IPS-NIHi7 (cell line): ENCODE data around the gene LIPT2.

Source experiments
- DNase-seq: peaks from one replicate; pipeline ENCODE4 v3.0.0; 2012; ENCODE audit warnings: mixed read lengths; ENCODE audit errors: extremely low spot score

Gene LIPT2

GRCh38 chr11:74504100-74504691, 10.7 kb upstream of the LIPT2 start:
- no peak for DNase-seq

GRCh38 chr11:74494916-74495315, 1.4 kb upstream of the LIPT2 start:
- no peak for DNase-seq

GRCh38 chr11:74493791-74494630, 487 bp upstream of the LIPT2 start:
- DNase-seq, result no peak

GRCh38 chr11:74492084-74492483, 1.4 kb downstream of the LIPT2 start:
- no peak for DNase-seq

- no peak for DNase-seq
Observed at GRCh38 chr11:74490941-74491340, 2.6 kb downstream of the LIPT2 start.

GRCh38 chr11:74487875-74488274, 5.6 kb downstream of the LIPT2 start:
- DNase-seq, result no peak

- no peak for DNase-seq
Observed at GRCh38 chr11:74485868-74486267, 7.7 kb downstream of the LIPT2 start.

GRCh38 chr11:74480688-74481417, 12.7 kb downstream of the LIPT2 start:
- DNase-seq, result no peak

- DNase-seq, result no peak
Observed at GRCh38 chr11:74479732-74480123, 13.8 kb downstream of the LIPT2 start.

- no peak for DNase-seq
Observed at GRCh38 chr11:74478877-74479731, 14.4 kb downstream of the LIPT2 start.

- no peak for DNase-seq
Observed at GRCh38 chr11:74476536-74476935, 17.0 kb downstream of the LIPT2 start.

GRCh38 chr11:74474316-74474715, 19.2 kb downstream of the LIPT2 start:
- DNase-seq, result no peak

- no peak for DNase-seq
Observed at GRCh38 chr11:74473382-74474173, 19.9 kb downstream of the LIPT2 start.

- DNase-seq, result no peak
Observed at GRCh38 chr11:74471668-74472429, 21.7 kb downstream of the LIPT2 start.

GRCh38 chr11:74471037-74471436, 22.5 kb downstream of the LIPT2 start:
- no peak for DNase-seq

- DNase-seq, result no peak
Observed at GRCh38 chr11:74470526-74470925, 23.0 kb downstream of the LIPT2 start.

- DNase-seq, result no peak
Observed at GRCh38 chr11:74468936-74469335, 24.6 kb downstream of the LIPT2 start.

- no peak for DNase-seq
Observed at GRCh38 chr11:74468521-74468920, 25.0 kb downstream of the LIPT2 start.

GRCh38 chr11:74468058-74468457, 25.5 kb downstream of the LIPT2 start:
- DNase-seq, result no peak
